SHP77 (cell line): ENCODE data around the gene ECPAS.
A peak's percentile ranks its signal among the peaks of the same experiment; 100 is the strongest.
"Not testable (repeated sequence)": the region's sequence is repeated elsewhere in the genome, so short reads cannot be mapped to it uniquely, and the experiment has no call there.

ENCODE experiments used
- DNase-seq, 2 experiments: peaks; one replicate each; lab custom pipeline; 2025; lab: John Stamatoyannopoulos, UW

The ECPAS gene

GRCh38 chr9:111350556-111350955 lies 133.6 kb downstream of the ECPAS start:
- DNase-seq = no peak

DNA sequence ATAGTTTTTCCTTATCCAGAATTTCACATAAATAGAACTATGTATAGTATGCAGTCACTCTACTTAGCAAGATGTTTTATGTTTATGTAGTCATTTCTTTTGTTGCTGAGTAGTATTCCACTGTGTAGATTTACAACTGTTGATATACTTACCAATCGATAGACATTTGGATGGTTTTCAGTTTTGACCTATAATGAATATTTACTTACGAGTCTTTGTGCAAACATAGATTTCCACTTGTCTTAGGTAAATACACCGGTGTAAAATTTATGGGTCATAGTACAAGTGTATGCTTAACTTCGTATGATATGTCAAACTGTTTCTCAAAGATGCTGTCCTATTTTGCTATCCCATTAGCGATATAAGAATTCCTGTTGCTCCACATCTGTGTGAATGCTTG lies 134.4 kb downstream of the ECPAS start:
- DNase-seq = peak; percentile 71 to 74

DNA sequence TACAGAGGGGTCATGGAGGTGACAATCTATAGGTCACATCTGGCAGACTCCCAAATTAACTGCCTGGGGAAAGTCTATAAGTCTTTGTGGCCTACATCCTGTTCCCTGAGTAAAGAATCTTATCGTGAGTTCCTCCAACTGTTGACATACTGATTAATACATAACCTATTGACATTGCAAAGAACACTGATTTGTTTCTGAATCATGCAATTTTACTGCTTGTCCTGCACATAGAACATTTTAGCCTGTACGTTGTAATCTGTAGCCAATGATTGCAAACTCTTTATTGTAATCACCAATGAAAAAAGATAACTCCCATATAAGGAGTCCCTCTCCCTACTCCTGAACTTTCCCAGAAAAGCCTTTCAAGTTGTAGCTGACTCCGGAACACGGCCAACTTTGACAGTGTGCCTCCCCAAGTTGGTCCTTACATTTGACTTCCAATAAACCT lies 135.3 kb downstream of the ECPAS start:
- no peak for DNase-seq

DNA sequence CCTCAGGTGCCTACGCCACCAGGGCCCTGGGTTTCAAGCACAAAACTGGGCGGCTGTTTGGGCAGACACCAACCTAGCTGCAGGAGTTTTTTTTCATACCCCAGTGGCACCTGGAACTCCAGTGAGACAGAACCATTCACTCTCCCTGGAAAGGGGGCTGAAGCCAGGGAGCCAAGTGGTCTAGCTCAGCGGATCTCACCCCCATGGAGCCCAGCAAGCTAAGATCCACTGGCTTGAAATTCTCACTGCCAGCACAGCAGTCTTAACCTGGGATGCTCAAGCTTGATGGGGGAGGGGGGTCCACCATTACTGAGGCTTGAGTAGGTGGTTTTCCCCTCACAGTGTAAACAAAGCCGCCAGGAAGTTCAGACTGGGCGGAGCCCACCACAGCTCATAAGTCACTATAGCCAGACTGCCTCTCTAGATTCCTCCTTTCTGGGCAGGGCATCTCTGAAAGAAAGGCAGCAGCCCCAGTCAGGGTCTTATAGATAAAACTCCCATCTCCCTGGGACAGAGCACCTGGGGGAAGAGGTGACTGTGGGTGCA lies 149.8 kb downstream of the ECPAS start:
- DNase-seq = not testable (repeated sequence)

- no peak for DNase-seq
Measured at GRCh38 chr9:111330124-111330523, 154.1 kb downstream of the ECPAS start, which contains the start of gene OR2K2. OR2K2 (minus strand) TSS chr9:111330224; CDS start chr9:111328433, 1,791 bp downstream.

DNA sequence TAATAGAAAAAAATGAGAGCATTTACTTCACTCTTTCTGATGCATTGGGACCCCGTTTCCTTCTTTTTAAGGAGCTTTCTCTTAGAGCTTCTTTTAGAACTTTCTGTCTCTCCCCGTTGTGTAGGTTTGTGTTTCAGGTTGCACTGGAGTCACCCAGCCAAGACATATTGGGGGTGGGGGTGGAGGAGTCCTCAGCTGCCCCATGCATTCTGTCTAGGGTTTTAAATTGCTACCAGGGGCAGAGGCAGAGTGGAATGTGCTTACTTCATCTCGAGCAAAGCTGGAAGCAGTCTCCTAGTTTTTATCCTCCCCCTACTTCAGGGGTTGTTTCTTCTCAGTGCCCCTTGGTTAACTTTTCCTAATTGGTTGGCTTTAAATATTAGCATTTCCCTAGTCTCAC lies 163.6 kb downstream of the ECPAS start:
- no peak for DNase-seq

DNA sequence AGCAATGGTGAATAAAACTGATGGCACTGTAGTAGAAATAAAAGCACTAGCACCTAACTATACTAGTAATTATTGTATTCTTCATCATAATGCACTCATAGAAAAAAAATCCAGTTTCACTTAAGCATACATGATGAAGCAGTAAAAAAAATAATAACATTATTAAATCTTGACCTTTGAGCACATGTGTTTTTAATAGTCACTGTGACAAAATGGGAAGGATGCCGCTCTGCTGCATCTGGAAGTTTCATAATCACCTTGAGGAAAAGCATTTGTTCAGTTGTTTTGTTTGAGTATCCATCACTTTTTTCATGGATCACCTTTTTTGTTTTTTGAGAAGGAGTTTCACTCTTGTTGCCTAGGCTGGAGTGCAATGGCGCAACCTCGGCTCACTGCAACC lies 167.4 kb downstream of the ECPAS start:
- DNase-seq = no peak
